Measurements from ENCODE around the gene RAB44. TPM values are rescaled to one million over a fixed set of nuclear protein-coding genes. Genes with fewer than 3 reads are reported as not detected.
A peak's percentile ranks its signal among the peaks of the same experiment; 100 is the strongest.

RAB44 gene
- total RNA-seq, 6 experiments from 2014 or later, result 0.05 to 0.07 (median 0.07) TPM; not detected in 3

DNA sequence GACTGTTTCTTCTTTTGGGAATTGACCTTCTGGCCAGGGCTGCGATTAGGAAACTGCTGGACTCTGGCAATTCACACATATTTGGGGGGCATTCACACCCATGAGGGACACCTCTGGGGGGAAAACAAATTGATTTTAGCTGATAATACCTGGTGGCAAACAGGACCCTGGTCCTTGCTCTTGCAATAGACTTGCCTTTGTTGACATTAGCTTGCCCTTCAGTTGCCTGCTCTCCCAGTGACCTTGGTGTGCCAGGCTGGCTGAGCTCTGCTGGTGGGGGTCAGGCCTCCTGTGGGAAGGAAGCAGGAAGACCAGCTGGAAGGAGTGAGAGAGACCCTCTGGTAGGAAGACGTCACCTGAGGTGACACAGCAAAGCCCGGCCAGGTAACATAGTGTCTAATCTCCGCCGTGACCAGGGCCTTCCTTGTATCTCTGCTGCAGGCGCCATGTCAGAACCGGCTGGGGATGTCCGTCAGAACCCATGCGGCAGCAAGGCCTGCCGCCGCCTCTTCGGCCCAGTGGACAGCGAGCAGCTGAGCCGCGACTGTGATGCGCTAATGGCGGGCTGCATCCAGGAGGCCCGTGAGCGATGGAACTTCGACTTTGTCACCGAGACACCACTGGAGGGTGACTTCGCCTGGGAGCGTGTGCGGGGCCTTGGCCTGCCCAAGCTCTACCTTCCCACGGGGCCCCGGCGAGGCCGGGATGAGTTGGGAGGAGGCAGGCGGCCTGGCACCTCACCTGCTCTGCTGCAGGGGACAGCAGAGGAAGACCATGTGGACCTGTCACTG, 13.8 kb upstream of the RAB44 start:
- H3K36me3 ChIP-seq, result peaks cover 10 to 32% (median 15%) of the 10 kb centered on the region in 4 donors
- H3K4me3 ChIP-seq, result no peak overlapping the region
- H3K9me3 ChIP-seq, result no peaks in the 10 kb centered on the region
- no peaks in the 10 kb centered on the region for H3K27me3 ChIP-seq
- peaks cover 0 to 36% (median 16%) of the 10 kb centered on the region in 4 donors for H3K4me1 ChIP-seq
- peak in 3 of 4 donors; percentile 23 to 53 (median 25) for ATAC-seq
- TF ChIP-seq POLR2A (IDR thresholded peaks at IDR 0.05) (no peak), CTCF (IDR thresholded peaks at IDR 0.05) (no peak)
- DNase-seq, result peak; percentile 47 to 83 (median 79)
- no peak overlapping the region for H3K27ac ChIP-seq
- 42% methylated on average over 3 of the region's 29 CpGs for WGBS (ENCODE audit: insufficient coverage, low coverage, low lambda C conversion rate, missing lambda C conversion rate)
- intact Hi-C loops (cut with DNase I), result loop anchor here in 1 of 2 donors (5.0 kb wide), 1 partner anchor 67 kb away; no protein-coding TSS in a partner anchor

- no peak overlapping the region for H3K27ac ChIP-seq
- 100% methylated on average over 1 of the region's 6 CpGs for whole genome bisulfite sequencing (ENCODE audit: insufficient coverage, low coverage, low lambda C conversion rate, missing lambda C conversion rate)
Measured at GRCh38 chr6:36684447-36684812, 13.2 kb upstream of the RAB44 start.

GRCh38 chr6:36685166-36685924, 12.3 kb upstream of the RAB44 start:
- 66% methylated on average over 7 of the region's 20 CpGs for WGBS (ENCODE audit: insufficient coverage, low coverage, low lambda C conversion rate, missing lambda C conversion rate)
- intact Hi-C loops (cut with DNase I), result no loop called here
- TF ChIP-seq CTCF (IDR thresholded peaks at IDR 0.05), result no peak
- no peak for TF ChIP-seq POLR2A (IDR thresholded peaks at IDR 0.05)
- Histone ChIP-seq H3K4me1 (peaks cover 0 to 32% (median 16%) of the 10 kb centered on the region in 4 donors), H3K36me3 (peaks cover 10 to 32% (median 15%) of the 10 kb centered on the region in 4 donors), H3K27ac (no peak overlapping the region), H3K9me3 (no peaks in the 10 kb centered on the region), H3K27me3 (no peaks in the 10 kb centered on the region), H3K4me3 (no peak overlapping the region)
- DNase-seq, result no peak
- ATAC-seq, result no peak

More at GRCh38 chr6:36684447-36684812, 13.2 kb upstream of the RAB44 start:
- no peak for ATAC-seq
- H3K27me3 ChIP-seq, result no peaks in the 10 kb centered on the region
- no peak for TF ChIP-seq POLR2A (IDR thresholded peaks at IDR 0.05)
- no peak for TF ChIP-seq CTCF (IDR thresholded peaks at IDR 0.05)
- peaks cover 0 to 32% (median 16%) of the 10 kb centered on the region in 4 donors for H3K4me1 ChIP-seq
- intact Hi-C loops (cut with DNase I), result loop anchor here in 1 of 2 donors (5.0 kb wide), 1 partner anchor 67 kb away; no protein-coding TSS in a partner anchor
- H3K36me3 ChIP-seq, result peaks cover 10 to 32% (median 15%) of the 10 kb centered on the region in 4 donors
- no peak for DNase-seq
- H3K4me3 ChIP-seq, result no peak overlapping the region
- no peaks in the 10 kb centered on the region for H3K9me3 ChIP-seq

DNA sequence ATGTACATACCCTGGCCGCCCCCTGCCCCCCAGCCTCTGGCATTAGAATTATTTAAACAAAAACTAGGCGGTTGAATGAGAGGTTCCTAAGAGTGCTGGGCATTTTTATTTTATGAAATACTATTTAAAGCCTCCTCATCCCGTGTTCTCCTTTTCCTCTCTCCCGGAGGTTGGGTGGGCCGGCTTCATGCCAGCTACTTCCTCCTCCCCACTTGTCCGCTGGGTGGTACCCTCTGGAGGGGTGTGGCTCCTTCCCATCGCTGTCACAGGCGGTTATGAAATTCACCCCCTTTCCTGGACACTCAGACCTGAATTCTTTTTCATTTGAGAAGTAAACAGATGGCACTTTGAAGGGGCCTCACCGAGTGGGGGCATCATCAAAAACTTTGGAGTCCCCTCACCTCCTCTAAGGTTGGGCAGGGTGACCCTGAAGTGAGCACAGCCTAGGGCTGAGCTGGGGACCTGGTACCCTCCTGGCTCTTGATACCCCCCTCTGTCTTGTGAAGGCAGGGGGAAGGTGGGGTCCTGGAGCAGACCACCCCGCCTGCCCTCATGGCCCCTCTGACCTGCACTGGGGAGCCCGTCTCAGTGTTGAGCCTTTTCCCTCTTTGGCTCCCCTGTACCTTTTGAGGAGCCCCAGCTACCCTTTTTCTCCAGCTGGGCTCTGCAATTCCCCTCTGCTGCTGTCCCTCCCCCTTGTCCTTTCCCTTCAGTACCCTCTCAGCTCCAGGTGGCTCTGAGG, 11.5 kb upstream of the RAB44 start:
- Histone ChIP-seq H3K27ac (no peak overlapping the region), H3K4me1 (peaks cover 0 to 27% (median 13%) of the 10 kb centered on the region in 4 donors), H3K27me3 (no peaks in the 10 kb centered on the region), H3K4me3 (no peak overlapping the region), H3K9me3 (no peaks in the 10 kb centered on the region), H3K36me3 (peaks cover 10 to 32% (median 15%) of the 10 kb centered on the region in 4 donors)
- 41% methylated on average over 9 of the region's 11 CpGs for WGBS (ENCODE audit: insufficient coverage, low coverage, low lambda C conversion rate, missing lambda C conversion rate)
- ATAC-seq (peak in 1 of 4 donors; percentile 1), DNase-seq (peak in 2 of 3 donors; percentile 56 to 60)
- TF ChIP-seq POLR2A (IDR thresholded peaks at IDR 0.05) (no peak), CTCF (IDR thresholded peaks at IDR 0.05) (no peak)
- intact Hi-C loops (cut with DNase I), result no loop called here

Data from right lobe of liver (tissue), 6 donors.